HepG2 (cell line): ENCODE data around the gene FN1. TPM values are rescaled to one million over a fixed set of nuclear protein-coding genes. Genes with fewer than 3 reads are reported as not detected.
A peak's percentile ranks its signal among the peaks of the same experiment; 100 is the strongest.

Experiments
- ATAC-seq: fragments of 200-7000 bp; cut with Tn5 transposase; 3 replicates; pipeline ENCODE4 v1.9.1; 2020; ENCODE audit warnings: mild to moderate bottlenecking, moderate library complexity
- BruUV-seq: library from RNA; stranded (reverse); fragments of 400-500 nt; replicated peaks from 2 replicates; lab custom pipeline; 2021; lab: Mats Ljungman, UMichigan
- CTCF ChIA-PET: fragments of 300-600 bp; formaldehyde crosslinking; extraction: SDS; loops from one replicate; lab custom pipeline; 2021; ENCODE audit warnings: low total read pairs, inconsistent platforms, low intra/inter-chr PET ratio; lab: Yijun Ruan, JAX
- POLR2A ChIA-PET: fragments of 350-600 bp; sonication (Branson Sonifier 250); formaldehyde crosslinking; loops from one replicate; lab custom pipeline; 2020; ENCODE audit warnings: antibody characterized with exemption, inconsistent platforms; lab: Yijun Ruan, JAX
- DNase-seq: peaks from one replicate; pipeline ENCODE4 v3.0.0-alpha.2; 2015; ENCODE audit warnings: low spot score
- FAIRE-seq: peaks from 3 replicates; lab custom pipeline; 2011; peaks lifted over from hg19 to GRCh38; lab: Jason Lieb, UNC
- H2AFZ ChIP-seq: one replicate; pipeline ENCODE4 v1.6.1; 2011; ENCODE audit warnings: low read length, inconsistent platforms
- H3K27ac ChIP-seq: fragments of 300-600 bp; 3 replicates; pipeline ENCODE4 v1.8.0; 2011; ENCODE audit warnings: mixed run types, mild to moderate bottlenecking, mixed read lengths, low read length, inconsistent platforms; ENCODE audit not compliant: insufficient read depth; ENCODE audit errors: extremely low read length
- H3K27me3 ChIP-seq, 2 experiments: fragments of 200-600 bp in 1 of 2; 2 replicates in 1 of 2; 3 replicates in 1 of 2; pipeline versions ENCODE4 v1.6.0 to v1.8.0; 2011; ENCODE audit warnings: low read length in 2 of 2, mild to moderate bottlenecking in 2 of 2, moderate library complexity in 2 of 2, inconsistent platforms in 1 of 2; ENCODE audit not compliant: insufficient read depth in 2 of 2, control insufficient read depth in 1 of 2
- H3K36me3 ChIP-seq, 2 experiments: fragments of 200-600 bp in 1 of 2; replicated peaks in 1 of 2; 2 replicates in 1 of 2; 3 replicates in 1 of 2; pipeline versions ENCODE4 v1.5.1 to v1.8.0; 2011; ENCODE audit warnings: low read length in 2 of 2, inconsistent platforms in 1 of 2; ENCODE audit not compliant: insufficient read depth in 2 of 2, control insufficient read depth in 1 of 2
- H3K4me1 ChIP-seq: 2 replicates; pipeline ENCODE4 v1.5.1; 2012; ENCODE audit warnings: low read length, inconsistent platforms; ENCODE audit not compliant: insufficient read depth
- H3K4me2 ChIP-seq: 2 replicates; pipeline ENCODE4 v1.6.0; 2011; ENCODE audit warnings: low read depth, low read length, inconsistent platforms
- H3K4me3 ChIP-seq, 3 experiments: fragments of 200-600 bp in 1 of 3; sonication (generic), shearing (Covaris generic) in 1 of 3; replicated peaks in 1 of 3; 2 replicates each; pipeline ENCODE4 v1.5.1; 2011 to 2016; ENCODE audit warnings: low read length in 3 of 3, inconsistent platforms in 2 of 3, low read depth in 2 of 3, mild to moderate bottlenecking in 2 of 3, control low read depth in 1 of 3, mixed read lengths in 1 of 3; ENCODE audit not compliant: insufficient read depth in 1 of 3
- H3K79me2 ChIP-seq: one replicate; pipeline ENCODE4 v1.6.1; 2011; ENCODE audit warnings: low read length, inconsistent platforms; ENCODE audit not compliant: insufficient read depth
- H3K9ac ChIP-seq: 2 replicates; pipeline ENCODE4 v1.6.0; 2011; ENCODE audit warnings: mild to moderate bottlenecking, low read depth, low read length, inconsistent platforms; ENCODE audit not compliant: insufficient read depth
- H3K9me3 ChIP-seq: 2 replicates; pipeline ENCODE4 v1.5.1; 2012; ENCODE audit warnings: mild to moderate bottlenecking, low read length
- H4K20me1 ChIP-seq: 2 replicates; pipeline ENCODE4 v1.6.0; 2011; ENCODE audit warnings: inconsistent platforms, mild to moderate bottlenecking, low read length, moderate library complexity; ENCODE audit not compliant: insufficient read depth
- AGO2 ChIP-seq: fragments of 200-400 bp; formaldehyde crosslinking; optimal IDR thresholded peaks from 2 replicates; pipeline ENCODE3; 2017; ENCODE audit warnings: mild to moderate bottlenecking, low read depth, low read length, moderate library complexity
- CEBPG ChIP-seq: IDR thresholded peaks from 2 replicates; pipeline ENCODE4 v1.6.1; 2016
- FOXC1 ChIP-seq: sonication (generic); formaldehyde crosslinking; IDR thresholded peaks from 2 replicates; pipeline ENCODE4 v1.8.0; 2022; ENCODE audit warnings: mild to moderate bottlenecking, missing genetic modification reagents, borderline replicate concordance
- JDP2 ChIP-seq: sonication (generic); formaldehyde crosslinking; IDR thresholded peaks from 2 replicates; pipeline ENCODE4 v1.8.1; 2022; ENCODE audit warnings: missing genetic modification reagents, borderline replicate concordance
- MLLT10 ChIP-seq: sonication (generic); formaldehyde crosslinking; IDR thresholded peaks from 2 replicates; pipeline ENCODE4 v1.4.0; 2020; ENCODE audit warnings: missing genetic modification reagents
- NFKBIZ ChIP-seq: IDR thresholded peaks from 2 replicates; pipeline ENCODE4 v1.6.1; 2018; ENCODE audit warnings: missing genetic modification reagents, missing compliant biosample characterization
- POLR2A ChIP-seq, 2 experiments: IDR thresholded peaks; 2 replicates each; pipeline ENCODE4 v1.6.1; 2011; ENCODE audit warnings: low read depth in 2 of 2, low read length in 2 of 2, mild to moderate bottlenecking in 1 of 2, moderate library complexity in 1 of 2; ENCODE audit not compliant: insufficient read depth in 1 of 2
- RBFOX2 ChIP-seq: fragments of 200-400 bp; formaldehyde crosslinking; IDR thresholded peaks from 2 replicates; pipeline ENCODE4 v1.6.1; 2017; ENCODE audit warnings: low read depth, mild to moderate bottlenecking, low read length
- RBM22 ChIP-seq: fragments of 200-400 bp; formaldehyde crosslinking; optimal IDR thresholded peaks from 2 replicates; pipeline ENCODE3; 2017; ENCODE audit warnings: mild to moderate bottlenecking, low read length, moderate library complexity
- SRF ChIP-seq: IDR thresholded peaks from 2 replicates; pipeline ENCODE4 v1.6.1; 2011; ENCODE audit warnings: mild to moderate bottlenecking, low read depth, low read length, moderate library complexity
- SSRP1 ChIP-seq: IDR thresholded peaks from 2 replicates; pipeline ENCODE4 v1.6.1; 2016; ENCODE audit warnings: control low read depth
- ZNF383 ChIP-seq: sonication (generic); formaldehyde crosslinking; IDR thresholded peaks from 2 replicates; pipeline ENCODE4 v1.4.0; 2020; ENCODE audit warnings: missing genetic modification reagents, mild to moderate bottlenecking, borderline replicate concordance
- ZNF761 ChIP-seq: sonication (generic); formaldehyde crosslinking; conservative IDR thresholded peaks from 2 replicates; pipeline ENCODE4 v1.4.0; 2020; ENCODE audit warnings: mild to moderate bottlenecking, missing genetic modification reagents
- WGBS: methylation state at CpG from one replicate; pipeline ENCODE4 v1.1.6; 2017; ENCODE audit warnings: low lambda C conversion rate; 5-methylcytosine and 5-hydroxymethylcytosine counted together
- in situ Hi-C: cut with HindIII; loops from 2 replicates; pipeline ENCODE4 v1.10.0; 2017; ENCODE audit warnings: low pct_unique_long_range_greater_than_20kb; ENCODE audit not compliant: extremely low pct_ligation_motif_present
- intact Hi-C: fragments of 100-400 bp; cut with micrococcal nuclease; formaldehyde crosslinking; loops from one replicate; pipeline ENCODE4 v1.10.0; 2022; ENCODE audit not compliant: unreplicated experiment
- polyA plus RNA-seq, 8 experiments: library from polyadenylated mRNA; depleted of rRNA in 3 of 8; stranded (reverse) in 7 of 8; unstranded in 1 of 8; fragments of >200 nt; fragmentation: Illumina TruSeq in 4 of 8; extraction: Trizol in 4 of 8; gene quantifications; 2 replicates each; pipeline versions ENCODE4 v1.2.1 to v1.2.3, GENCODE V29; 2011 to 2016; ENCODE audit warnings: low read depth in 4 of 8, missing spikeins in 1 of 8, mixed read lengths in 1 of 8; ENCODE audit not compliant: insufficient read depth in 1 of 8
- total RNA-seq, 5 experiments: library from RNA; depleted of rRNA; stranded (reverse); fragments of >200 nt; fragmentation: Illumina TruSeq; extraction: Trizol; gene quantifications; 2 replicates each; pipeline ENCODE4 v1.2.3, GENCODE V29; 2016; ENCODE audit warnings: low read depth in 1 of 5

The FN1 gene
- total and polyA plus RNA-seq, 2 of the 13 experiments (the other 11 are each of a cell fraction or from before 2014, with no cell fraction given): 1,847 to 6,471 TPM

GRCh38 chr2:215396595-215397313 lies 39.1 kb downstream of the FN1 start (continued):
- TF ChIP-seq ZNF383 (no peak), CEBPG (CRISPR knock-in tag) (0 out of 2 replicates have a peak, but pooled peaks have one; percentile 38), SRF (no peak), NFKBIZ (CRISPR knock-in tag) (no peak), MLLT10 (CRISPR knock-in tag) (no peak), RBM22 (peak; percentile 99)
- TF ChIP-seq, all 625 proteins: peak for 16

GRCh38 chr2:215395687-215396460 lies 40.0 kb downstream of the FN1 start:
- ATAC-seq: no peak
- H2AFZ ChIP-seq: no peak overlapping the region
- CTCF ChIA-PET: no interaction called here
- in situ Hi-C loops: no loop called here
- intact Hi-C loops: loop anchor here (1.0 kb wide), 1 partner anchor 524 kb away; no protein-coding TSS in a partner anchor
- no peaks in the 10 kb centered on the region for H3K79me2 ChIP-seq
- H3K4me2 ChIP-seq: no peak overlapping the region
- H3K9me3 ChIP-seq: no peaks in the 10 kb centered on the region
- H3K4me1 ChIP-seq: peaks cover 26% of the 10 kb centered on the region
- FAIRE-seq: no peak
- peaks cover 20% of the 10 kb centered on the region for H4K20me1 ChIP-seq
- H3K36me3 ChIP-seq: peaks cover 48 to 91% of the 10 kb centered on the region in 2 experiments
- no peak for DNase-seq
- peak; percentile 34; the same call in 1 of the 2 replicates for TF ChIP-seq SSRP1 (CRISPR knock-in tag)
- TF ChIP-seq JDP2 (CRISPR knock-in tag): no peak
- no peak for TF ChIP-seq FOXC1 (CRISPR knock-in tag)
- TF ChIP-seq RBM22: peak; percentile 91
- TF ChIP-seq POLR2A (IDR thresholded peaks at IDR 0.05; ENCODE audit: insufficient read depth in 1 of 2, low read depth in 2 of 2, low read length in 2 of 2): peak in 1 of 2 experiments; percentile 47; a peak in 1 of 4 replicates
- TF ChIP-seq AGO2: peak; percentile 74
- no peak for TF ChIP-seq ZNF761 (CRISPR knock-in tag)
- TF ChIP-seq RBFOX2: peak; percentile 79
- POLR2A ChIA-PET: interaction anchor here (0.8 to 1.6 kb wide), 4 partner anchors 17 to 23 kb away, joined by 3 read pairs; no protein-coding TSS in a partner anchor
- no peaks in the 10 kb centered on the region for H3K27me3 ChIP-seq
- H3K9ac ChIP-seq: no peak overlapping the region
- no peak overlapping the region for H3K27ac ChIP-seq
- WGBS: 83% methylated on average over 5 of the region's 5 CpGs
- no TSS peak for BruUV-seq
- H3K4me3 ChIP-seq: no peak overlapping the region
